Thyroid gland (tissue), 4 donors: ENCODE data around the gene BBS9. TPM values are rescaled to one million over a fixed set of nuclear protein-coding genes. Genes with fewer than 3 reads are reported as not detected.
"Not testable (repeated sequence)": the region's sequence is repeated elsewhere in the genome, so short reads cannot be mapped to it uniquely, and the experiment has no call there.

ENCODE experiments used
- DNase-seq, 2 donors: peaks; one replicate each; pipeline ENCODE4 v3.0.0-alpha.2; 2019
- H3K27ac ChIP-seq, 3 donors: fragments of 200-600 bp; sonication (generic); 1 replicate in 2 of 3; 2 replicates in 1 of 3; pipeline ENCODE4 v1.5.1; 2016 to 2019; ENCODE audit warnings: mild to moderate bottlenecking in 1 of 3, moderate library complexity in 1 of 3
- H3K27me3 ChIP-seq: fragments of 200-600 bp; sonication (generic); one replicate; pipeline ENCODE4 v1.5.1; 2019
- H3K36me3 ChIP-seq, 2 donors: fragments of 200-600 bp; sonication (generic); one replicate each; pipeline ENCODE4 v1.5.1; 2016 to 2019
- H3K4me1 ChIP-seq, 2 donors: fragments of 200-600 bp; sonication (generic); one replicate each; pipeline ENCODE4 v1.5.1; 2017 to 2019
- H3K4me3 ChIP-seq, 3 donors: fragments of 200-600 bp; sonication (generic); replicated peaks in 1 of 3; 1 replicate in 2 of 3; 2 replicates in 1 of 3; pipeline ENCODE4 v1.5.1; 2016; ENCODE audit warnings: mild to moderate bottlenecking in 1 of 3
- H3K9me3 ChIP-seq: fragments of 200-600 bp; sonication (generic); one replicate; pipeline ENCODE4 v1.5.1; 2017
- POLR2A ChIP-seq, 2 donors: fragments of 450-650 bp; IDR thresholded peaks; one replicate each; pipeline ENCODE4 v1.6.1; 2017; ENCODE audit warnings: antibody characterized with exemption in 2 of 2, mild to moderate bottlenecking in 2 of 2, moderate library complexity in 1 of 2
- WGBS, 2 donors: methylation state at CpG; one replicate each; pipeline ENCODE4 v1.1.5; 2017; 5-methylcytosine and 5-hydroxymethylcytosine counted together
- intact Hi-C: fragments of 100-400 bp; cut with DNase I; formaldehyde crosslinking; loops from one replicate; pipeline ENCODE4 v1.15.1; 2023
- total RNA-seq, 4 donors: library from RNA; depleted of rRNA; stranded (reverse); fragments of >200 nt; gene quantifications; one replicate each; pipeline ENCODE4 v1.2.3, GENCODE V29; 2016
- TF ChIP-seq, protein P1 (sequence below), 6 experiments: fragments of 200-600 bp in 3 of 6; fragments of 450-650 bp in 3 of 6; sonication (generic) in 3 of 6; IDR thresholded peaks; one replicate each; pipeline ENCODE4 v1.5.1; 2016 to 2019; ENCODE audit warnings: antibody characterized with exemption in 6 of 6, mild to moderate bottlenecking in 2 of 6, inconsistent platforms in 1 of 6, moderate library complexity in 1 of 6

BBS9 gene
- total RNA-seq, 4 donors from 2014 or later, result 59.2 to 84.8 (median 73.1) TPM

DNA sequence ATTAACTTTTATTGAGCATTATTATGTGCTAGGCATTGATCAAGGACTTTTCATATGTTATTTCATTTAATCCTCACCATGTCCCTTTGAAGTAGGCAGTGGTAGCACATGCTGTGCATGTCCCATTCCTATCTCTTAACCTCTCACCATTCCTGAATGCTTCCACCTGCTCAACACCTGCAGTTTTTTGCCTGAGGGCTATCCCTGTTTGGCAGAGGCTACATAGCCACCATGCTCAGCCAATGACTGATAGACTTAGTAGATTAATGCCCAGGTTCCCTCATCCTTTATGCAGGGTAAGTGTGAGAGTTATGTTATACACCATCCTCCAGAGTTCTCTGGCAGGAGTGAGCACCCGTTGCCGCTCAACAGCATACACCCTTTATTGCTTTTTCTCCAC is 387.8 kb downstream of the BBS9 start:
- WGBS, 2 donors, result 92 to 93% methylated on average over 2 of the region's 2 CpGs
- DNase-seq, result no peak
- H3K36me3 ChIP-seq, result no peaks in the 10 kb centered on the region

DNA sequence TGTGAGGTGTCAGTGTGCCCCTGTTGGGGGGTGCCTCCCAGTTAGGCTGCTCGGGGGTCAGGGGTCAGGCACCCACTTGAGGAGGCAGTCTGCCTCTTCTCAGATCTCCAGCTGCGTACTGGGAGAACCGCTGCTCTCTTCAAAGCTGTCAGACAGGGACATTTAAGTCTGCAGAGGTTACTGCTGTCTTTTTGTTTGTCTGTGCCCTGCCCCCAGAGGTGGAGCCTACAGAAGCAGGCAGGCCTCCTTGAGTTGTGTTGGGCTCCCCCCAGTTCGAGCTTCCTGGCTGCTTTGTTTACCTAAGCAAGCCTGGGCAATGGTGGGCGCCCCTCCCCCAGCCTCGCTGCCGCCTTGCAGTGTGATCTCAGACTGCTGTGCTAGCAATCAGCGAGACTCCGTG is 397.6 kb downstream of the BBS9 start:
- H3K4me3 ChIP-seq, intact Hi-C loops, H3K4me1 ChIP-seq, DNase-seq, H3K9me3 ChIP-seq, H3K36me3 ChIP-seq, H3K27me3 ChIP-seq, H3K27ac ChIP-seq: not testable (repeated sequence)
- 72 to 73% methylated on average over 6 to 8 of the region's 9 CpGs for WGBS, 2 donors

More for the DNA sequence above, 387.8 kb downstream of the BBS9 start:
- no peaks in the 10 kb centered on the region for H3K27me3 ChIP-seq
- H3K4me1 ChIP-seq, result no peaks in the 10 kb centered on the region
- H3K4me3 ChIP-seq, result no peak overlapping the region
- H3K27ac ChIP-seq, result no peak overlapping the region
- TF ChIP-seq, protein P1, sequence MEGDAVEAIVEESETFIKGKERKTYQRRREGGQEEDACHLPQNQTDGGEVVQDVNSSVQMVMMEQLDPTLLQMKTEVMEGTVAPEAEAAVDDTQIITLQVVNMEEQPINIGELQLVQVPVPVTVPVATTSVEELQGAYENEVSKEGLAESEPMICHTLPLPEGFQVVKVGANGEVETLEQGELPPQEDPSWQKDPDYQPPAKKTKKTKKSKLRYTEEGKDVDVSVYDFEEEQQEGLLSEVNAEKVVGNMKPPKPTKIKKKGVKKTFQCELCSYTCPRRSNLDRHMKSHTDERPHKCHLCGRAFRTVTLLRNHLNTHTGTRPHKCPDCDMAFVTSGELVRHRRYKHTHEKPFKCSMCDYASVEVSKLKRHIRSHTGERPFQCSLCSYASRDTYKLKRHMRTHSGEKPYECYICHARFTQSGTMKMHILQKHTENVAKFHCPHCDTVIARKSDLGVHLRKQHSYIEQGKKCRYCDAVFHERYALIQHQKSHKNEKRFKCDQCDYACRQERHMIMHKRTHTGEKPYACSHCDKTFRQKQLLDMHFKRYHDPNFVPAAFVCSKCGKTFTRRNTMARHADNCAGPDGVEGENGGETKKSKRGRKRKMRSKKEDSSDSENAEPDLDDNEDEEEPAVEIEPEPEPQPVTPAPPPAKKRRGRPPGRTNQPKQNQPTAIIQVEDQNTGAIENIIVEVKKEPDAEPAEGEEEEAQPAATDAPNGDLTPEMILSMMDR (IDR thresholded peaks at IDR 0.05), result no peak
- no peak for TF ChIP-seq POLR2A (IDR thresholded peaks at IDR 0.05)
- intact Hi-C loops, result no loop called here
- H3K9me3 ChIP-seq, result no peaks in the 10 kb centered on the region

DNA sequence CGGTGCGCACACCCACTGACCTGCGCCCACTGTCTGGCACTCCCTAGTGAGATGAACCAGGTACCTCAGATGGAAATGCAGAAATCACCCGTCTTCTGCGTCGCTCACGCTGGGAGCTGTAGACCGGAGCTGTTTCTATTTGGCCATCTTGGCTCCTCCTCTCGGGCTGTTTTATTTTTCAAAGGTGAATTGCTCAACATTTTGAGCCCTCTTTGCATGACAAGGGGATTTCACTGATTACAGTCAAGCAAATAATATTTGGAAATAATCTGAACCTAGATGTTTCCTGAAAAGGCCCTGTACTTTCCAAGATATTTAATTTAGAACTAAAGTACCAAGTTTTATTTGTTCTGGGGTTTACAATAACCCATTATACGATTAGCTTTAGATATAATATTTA is 398.2 kb downstream of the BBS9 start:
- H3K27me3 ChIP-seq, H3K4me3 ChIP-seq, intact Hi-C loops, H3K9me3 ChIP-seq, H3K4me1 ChIP-seq, H3K36me3 ChIP-seq, H3K27ac ChIP-seq, DNase-seq: not testable (repeated sequence)
- WGBS, 2 donors, result 87 to 96% methylated on average over 8 to 9 of the region's 10 CpGs

DNA sequence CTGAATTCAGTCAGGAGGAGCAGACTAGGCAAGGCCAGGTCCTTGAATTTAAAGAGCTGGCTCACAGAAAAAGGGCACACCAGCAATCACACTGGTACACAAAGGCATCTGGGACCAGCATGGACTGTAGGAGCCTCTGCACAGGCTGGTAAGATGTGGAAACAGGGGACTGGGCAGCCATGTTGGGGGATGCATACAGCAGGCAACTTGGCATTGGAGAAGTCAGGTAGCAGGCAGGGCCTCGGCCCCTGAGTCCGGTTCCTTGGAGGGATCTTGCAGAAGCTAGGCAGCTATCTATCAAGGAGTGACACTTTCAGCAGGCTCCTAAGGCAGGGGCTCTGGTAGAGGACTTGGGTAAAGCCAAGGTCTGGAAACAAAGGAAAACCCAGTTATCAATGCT is 399.7 kb downstream of the BBS9 start:
- TF ChIP-seq, protein P1 (IDR thresholded peaks at IDR 0.05), result no peak
- no peak for TF ChIP-seq POLR2A (IDR thresholded peaks at IDR 0.05)
- no peaks in the 10 kb centered on the region for H3K27me3 ChIP-seq
- no peak overlapping the region for H3K27ac ChIP-seq
- H3K9me3 ChIP-seq, result no peaks in the 10 kb centered on the region
- 94 to 96% methylated on average over 2 of the region's 2 CpGs for WGBS, 2 donors
- H3K36me3 ChIP-seq, result no peaks in the 10 kb centered on the region
- no peak for DNase-seq
- intact Hi-C loops, result no loop called here
- H3K4me3 ChIP-seq, result no peak overlapping the region
- H3K4me1 ChIP-seq, result no peaks in the 10 kb centered on the region

DNA sequence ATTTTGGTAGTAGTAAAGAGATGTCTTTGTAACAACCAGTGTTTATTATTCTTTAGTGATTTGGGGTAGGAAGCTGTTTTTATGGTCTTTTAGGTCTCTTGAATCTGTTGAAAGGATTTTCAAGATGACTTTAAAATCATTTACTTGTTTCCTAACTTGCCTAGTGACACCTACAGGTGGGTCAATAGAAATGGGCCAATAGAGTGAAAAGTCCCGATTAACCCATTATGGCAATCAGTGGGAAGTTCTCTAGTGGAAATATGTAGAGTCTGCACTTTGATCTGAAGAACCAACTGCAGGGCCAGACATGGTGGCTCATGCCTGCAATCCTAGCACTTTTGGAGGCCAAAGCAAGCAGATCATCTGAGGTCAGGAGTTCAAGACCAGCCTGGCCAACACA is 401.3 kb downstream of the BBS9 start:
- no peak for DNase-seq
- H3K4me1 ChIP-seq, result no peaks in the 10 kb centered on the region
- no peaks in the 10 kb centered on the region for H3K27me3 ChIP-seq
- no peaks in the 10 kb centered on the region for H3K36me3 ChIP-seq
- WGBS, 2 donors, result 96 to 100% methylated on average over 1 of the region's 1 CpG
- H3K4me3 ChIP-seq, result no peak overlapping the region
- intact Hi-C loops, result no loop called here
- H3K9me3 ChIP-seq, result no peaks in the 10 kb centered on the region
- TF ChIP-seq, protein P1 (IDR thresholded peaks at IDR 0.05), result no peak
- TF ChIP-seq POLR2A (IDR thresholded peaks at IDR 0.05), result no peak
- H3K27ac ChIP-seq, result no peak overlapping the region

DNA sequence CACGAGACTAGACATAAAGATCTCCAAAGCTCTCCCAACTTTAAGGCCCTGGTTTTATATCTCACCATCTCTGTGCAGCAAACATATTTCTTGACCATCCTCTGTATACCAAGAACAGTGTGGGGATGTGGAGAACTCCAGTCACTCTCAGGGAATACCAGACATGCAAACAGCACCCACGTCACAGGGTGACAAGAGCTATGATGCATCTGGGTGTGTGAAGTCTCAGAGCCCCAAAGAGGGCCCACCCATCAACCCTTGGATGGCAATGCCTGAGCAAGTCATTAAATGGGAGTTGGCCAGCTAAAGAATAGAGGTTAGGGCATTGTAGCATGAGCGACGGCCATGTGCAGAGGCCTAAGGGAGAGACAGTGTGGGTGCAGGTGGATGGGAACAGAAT is 402.5 kb downstream of the BBS9 start:
- H3K27ac ChIP-seq, result no peak overlapping the region
- H3K27me3 ChIP-seq, result no peaks in the 10 kb centered on the region
- H3K4me1 ChIP-seq, result no peaks in the 10 kb centered on the region
- intact Hi-C loops, result no loop called here
- H3K4me3 ChIP-seq, result no peak overlapping the region
- TF ChIP-seq POLR2A (IDR thresholded peaks at IDR 0.05), result no peak
- TF ChIP-seq, protein P1 (IDR thresholded peaks at IDR 0.05), result no peak
- 97 to 98% methylated on average over 4 of the region's 4 CpGs for WGBS, 2 donors
- H3K36me3 ChIP-seq, result no peaks in the 10 kb centered on the region
- DNase-seq, result no peak
- H3K9me3 ChIP-seq, result no peaks in the 10 kb centered on the region
